SIG-M5 treated with dmso at 0.1 percent for 504 hours (cell line): Measurements from ENCODE around the gene SLC44A4.
"Not testable (repeated sequence)": the region's sequence is repeated elsewhere in the genome, so short reads cannot be mapped to it uniquely, and the experiment has no call there.

Source experiments
- DNase-seq: peaks from one replicate; lab custom pipeline; 2025; ENCODE audit not compliant: unreplicated experiment; lab: John Stamatoyannopoulos, UW

The SLC44A4 gene

DNA sequence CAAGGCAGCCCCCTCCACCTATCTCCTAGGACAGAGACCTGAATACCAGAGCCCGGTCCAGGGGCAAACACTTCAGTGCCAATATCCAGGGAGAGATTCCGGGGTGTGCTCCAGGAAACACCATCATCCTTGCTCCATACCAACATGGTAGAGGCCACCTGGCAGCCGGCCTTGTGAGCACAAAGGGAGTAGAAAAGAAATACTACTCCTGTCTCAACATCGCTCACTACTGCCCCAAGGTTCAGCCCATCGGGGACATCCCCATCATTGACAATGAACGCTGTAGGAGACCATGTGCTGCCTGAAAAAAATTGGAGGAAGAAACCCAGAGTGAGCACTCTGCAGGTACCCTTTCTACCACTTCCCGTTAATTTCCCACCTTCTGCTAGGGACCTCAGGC, 17.6 kb downstream of the SLC44A4 start:
- no peak for DNase-seq

DNA sequence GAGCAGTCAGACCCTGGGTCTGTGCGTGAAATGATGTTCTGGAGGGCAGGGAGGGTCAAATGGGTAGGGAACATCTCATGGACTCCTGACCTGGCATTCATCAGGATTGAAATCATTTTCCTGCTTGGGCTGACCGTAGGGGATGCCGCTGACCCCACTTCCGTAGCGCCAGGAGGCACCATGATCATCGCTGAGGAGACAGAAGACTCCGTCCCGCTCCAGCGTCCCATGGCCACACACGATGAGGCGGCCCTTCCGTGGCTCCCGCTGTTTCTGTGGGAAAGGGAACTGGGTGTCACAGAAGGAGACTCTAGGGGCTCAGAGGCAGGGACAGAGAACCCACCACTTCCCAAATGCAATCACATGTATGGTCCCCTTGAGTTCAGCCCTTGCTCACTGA, 18.4 kb downstream of the SLC44A4 start:
- no peak for DNase-seq

DNA sequence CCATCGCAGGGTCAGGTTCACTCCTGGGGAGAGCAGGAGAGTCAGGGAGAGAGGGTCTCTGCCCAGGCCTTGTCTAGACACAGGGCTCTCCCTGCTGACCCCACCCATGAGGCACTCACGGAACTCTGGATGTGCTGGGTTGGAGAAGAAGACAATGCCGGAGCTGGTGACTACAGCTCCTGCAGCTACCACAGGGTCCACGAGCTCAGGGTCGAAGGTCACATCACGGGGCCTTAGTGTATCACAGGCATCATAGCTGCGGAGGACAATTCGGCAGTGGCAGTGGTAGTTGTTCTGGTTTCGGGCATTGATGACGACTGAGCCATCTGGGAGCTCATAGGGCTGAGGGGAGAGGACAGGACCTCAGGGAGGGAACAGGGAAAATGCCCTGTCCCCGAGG, 18.9 kb downstream of the SLC44A4 start:
- DNase-seq = no peak

DNA sequence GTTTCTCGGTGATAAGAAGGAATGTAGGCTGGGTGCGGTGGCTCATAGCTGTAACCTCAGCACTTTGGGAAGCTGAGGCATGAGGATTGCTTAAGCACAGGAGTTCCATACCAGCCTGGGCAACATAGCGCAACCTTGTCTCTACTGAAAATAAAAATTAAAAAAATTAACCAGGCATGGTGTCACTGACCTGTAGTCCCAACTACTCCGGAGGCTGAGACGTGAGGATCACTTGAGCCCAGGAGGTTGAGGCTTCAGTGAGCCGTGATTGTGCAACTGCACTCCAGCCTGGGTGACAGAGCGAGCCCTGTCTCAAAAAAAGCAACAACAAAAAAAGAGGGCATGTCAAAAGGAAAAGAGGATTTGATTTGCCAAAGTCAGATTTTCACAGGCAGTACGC, 20.1 kb downstream of the SLC44A4 start:
- no peak for DNase-seq

DNA sequence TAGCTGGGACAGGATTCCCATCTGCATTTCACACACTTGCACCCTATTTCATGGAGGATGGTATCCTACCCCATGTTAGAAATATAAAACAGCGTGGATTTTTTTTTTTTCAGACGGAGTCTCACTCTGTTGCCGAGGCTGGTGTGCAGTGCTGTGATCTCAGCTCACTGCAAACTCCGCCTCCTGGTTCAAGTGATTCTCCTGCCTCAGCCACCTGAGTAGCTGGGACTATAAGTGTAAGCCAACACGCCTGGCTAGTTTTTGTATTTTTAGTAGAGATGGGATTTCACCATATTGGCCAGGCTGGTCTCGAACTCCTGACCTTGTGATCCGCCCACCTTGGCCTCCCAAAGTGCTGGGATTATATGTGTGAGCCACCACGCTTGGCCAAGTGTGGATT, 21.0 kb downstream of the SLC44A4 start:
- DNase-seq = not testable (repeated sequence)

DNA sequence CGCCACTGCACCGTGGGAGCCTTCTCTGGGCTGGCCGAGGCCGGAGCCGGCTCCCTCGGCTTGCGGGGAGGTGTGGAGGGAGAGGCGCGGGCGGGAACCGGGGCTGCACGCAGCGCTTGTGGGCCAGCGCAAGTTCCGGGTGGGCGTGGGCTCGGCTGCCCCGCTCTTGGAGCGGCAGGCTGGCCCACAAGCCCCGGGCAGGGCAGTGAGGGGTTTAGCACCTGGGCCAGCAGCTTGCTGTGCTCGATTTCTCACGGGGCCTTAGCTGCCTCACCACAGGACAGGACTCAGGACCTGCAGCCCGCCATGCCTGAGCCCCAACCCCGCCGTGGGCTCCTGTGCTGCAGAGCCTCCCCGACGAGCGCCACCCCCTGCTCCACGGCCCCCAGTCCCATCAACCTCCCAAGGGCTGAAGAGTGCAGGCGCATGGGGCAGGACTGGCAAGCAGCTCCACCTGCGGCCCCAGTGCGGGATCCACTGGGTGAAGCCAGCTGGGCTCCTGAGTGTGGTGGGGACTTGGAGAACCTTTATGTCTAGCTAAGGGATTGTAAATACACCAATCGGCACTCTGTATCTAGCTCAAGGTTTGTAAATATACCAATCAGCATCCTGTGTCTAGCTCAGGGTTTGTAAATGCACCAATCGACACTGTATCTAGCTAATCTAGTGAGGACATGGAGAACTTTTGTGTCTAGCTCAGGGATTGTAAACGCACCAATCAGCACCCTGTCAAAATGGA, 26.6 kb downstream of the SLC44A4 start:
- DNase-seq = not testable (repeated sequence)

DNA sequence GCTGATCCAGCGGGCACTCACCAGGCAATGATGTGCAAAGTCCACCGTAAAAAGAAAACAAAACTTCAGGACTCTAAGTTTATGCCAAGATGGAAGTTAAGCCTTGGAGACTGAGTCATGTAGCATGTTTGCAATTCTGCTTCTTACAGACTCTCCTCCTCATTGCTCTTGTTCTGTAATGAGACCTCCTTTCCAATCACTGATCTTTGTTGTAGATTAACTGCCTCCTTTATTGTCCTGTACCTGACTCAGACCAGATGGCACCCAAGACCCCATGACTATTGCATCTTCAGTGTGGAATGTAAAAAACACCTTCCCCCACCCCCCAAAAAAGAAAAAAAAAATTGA, 27.3 kb downstream of the SLC44A4 start:
- no peak for DNase-seq

DNA sequence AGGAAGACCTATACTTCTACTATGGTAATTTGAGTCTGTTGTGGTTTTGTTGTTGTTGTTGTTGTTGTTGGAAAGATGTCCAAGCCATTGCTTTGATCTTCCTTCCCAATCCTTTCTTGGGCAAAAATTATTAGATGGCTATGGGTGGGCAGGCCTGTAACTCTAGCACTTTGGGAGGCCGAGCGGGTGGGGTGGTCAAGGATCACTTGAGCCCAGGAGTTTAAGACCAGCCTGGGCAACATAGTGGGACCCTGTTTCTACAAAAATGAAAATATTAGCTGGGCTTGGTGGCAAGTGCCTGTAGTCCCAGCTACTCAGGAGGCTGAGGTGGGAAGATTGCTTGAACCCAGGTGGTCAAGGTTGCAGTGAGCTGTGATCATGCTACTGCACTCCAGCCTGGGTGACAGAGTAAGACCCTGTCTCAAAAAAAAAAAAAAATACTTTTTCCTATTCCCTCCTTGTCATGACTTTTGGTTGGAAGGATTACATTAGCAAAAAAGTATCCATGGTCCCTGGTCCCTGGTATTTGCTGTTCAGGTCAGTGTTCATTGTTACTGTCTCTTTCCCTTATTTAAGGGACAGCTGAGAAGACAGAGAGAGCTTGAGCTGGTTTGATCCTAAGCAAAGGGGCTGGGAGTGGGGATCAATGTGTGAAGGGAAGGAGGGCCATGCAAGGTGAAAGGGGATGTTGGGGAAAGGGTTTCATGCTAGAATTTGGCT, 27.9 kb downstream of the SLC44A4 start:
- no peak for DNase-seq

DNA sequence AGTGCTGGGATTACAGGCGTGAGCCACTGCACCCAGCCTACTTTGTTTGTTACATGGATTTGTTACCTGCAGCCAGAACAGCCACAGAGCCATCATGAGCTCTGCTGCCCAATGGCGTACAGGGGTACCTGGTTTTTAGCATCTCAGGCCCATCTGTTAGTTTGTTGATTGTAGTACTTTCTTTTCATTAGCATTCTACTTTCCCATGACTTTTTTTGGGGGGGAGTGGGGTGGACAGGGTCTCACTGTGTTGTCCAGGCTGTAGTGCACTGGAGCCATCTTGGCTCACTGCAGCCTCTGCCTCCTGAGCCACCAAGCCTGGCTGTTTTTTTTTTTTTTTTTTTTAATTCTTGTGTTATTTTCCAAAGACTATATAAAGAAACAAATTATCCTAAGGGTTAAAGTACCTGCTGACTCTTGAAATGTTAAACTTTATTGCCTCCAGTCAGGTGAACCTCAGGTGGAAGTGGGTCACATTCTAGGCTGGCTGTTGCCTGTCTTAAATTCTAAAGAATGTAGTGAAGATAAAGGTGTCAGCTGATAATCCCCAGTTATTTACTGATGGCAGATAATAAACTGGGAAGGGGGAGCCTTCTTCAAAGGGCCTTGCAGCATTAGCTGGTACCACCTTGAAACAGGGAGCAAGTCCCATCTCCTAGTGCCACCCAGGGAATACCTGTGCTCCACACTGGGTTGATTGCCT, 31.4 kb downstream of the SLC44A4 start:
- DNase-seq = no peak

DNA sequence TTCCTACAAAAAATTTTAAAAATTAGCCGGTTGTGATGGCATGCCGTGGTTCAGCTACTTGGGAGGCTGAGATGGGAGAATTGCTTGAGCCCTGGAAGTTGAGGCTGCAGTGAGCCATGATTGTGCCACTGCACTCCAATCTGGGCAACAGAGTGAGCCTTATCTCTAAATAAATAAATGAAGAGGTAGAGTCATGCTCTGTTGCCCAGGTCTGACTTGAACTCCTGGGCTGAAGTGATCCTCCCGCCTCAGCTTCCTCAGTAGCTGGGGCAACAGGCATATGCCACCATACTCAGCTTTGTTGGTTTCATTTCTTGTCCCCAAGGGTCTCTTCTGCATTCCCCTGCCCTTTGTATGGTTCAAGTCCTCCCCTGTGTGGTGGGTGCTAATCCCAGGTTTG, 34.3 kb downstream of the SLC44A4 start:
- DNase-seq = no peak

DNA sequence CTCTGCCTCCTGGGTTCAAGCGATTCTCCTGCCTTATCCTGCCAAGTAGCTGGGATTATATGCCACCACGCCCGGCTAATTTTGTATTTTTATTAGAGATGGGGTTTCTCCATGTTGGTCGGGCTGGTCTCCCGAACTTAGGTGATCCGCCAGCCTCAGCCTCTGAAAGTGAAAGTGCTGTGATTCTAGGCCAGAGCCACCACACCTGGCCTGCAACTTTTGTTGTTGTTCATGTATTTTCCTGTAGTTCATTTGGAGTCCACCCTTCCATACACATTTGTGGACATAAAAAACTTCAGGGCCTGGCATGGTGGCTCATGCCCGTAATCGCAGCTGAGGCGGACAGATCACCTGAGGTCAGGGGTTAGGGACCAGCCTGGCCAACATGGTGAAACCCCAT, 36.7 kb downstream of the SLC44A4 start:
- DNase-seq = no peak

DNA sequence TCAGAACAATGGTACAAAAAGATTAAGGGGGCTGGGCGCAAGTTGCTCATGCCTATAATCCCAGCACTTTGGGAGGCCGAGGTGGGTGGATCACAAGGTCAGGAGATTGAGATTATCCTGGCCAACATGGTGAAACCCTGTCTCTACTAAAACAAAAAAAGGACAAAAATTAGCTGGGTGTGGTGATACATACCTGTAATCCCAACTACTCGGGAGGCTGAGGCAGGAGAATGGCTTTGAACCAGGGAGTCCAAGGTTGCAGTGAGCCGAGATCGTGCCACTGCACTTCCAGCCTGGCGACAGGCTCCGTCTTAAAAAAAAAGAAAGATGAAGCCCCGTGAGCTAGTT, 39.0 kb downstream of the SLC44A4 start:
- DNase-seq = not testable (repeated sequence)

DNA sequence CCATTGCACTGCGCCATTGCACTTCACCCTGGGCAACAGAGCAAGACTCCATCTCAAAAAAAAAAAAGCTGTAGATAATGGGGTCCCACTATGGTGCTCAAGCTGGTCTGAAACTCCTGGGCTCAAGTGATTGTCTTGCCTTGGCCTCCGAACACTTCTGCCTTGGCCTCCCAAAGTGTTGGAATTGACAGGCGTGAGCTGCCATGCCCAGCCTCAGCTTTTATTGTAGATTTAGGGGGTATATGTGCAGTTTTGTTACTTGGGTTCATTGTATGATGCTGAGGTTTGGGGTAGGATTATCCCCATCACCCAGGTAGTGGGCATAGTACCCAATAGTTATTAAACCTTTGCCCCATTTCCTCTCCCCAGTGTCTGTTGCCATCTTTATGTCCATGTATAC, 39.8 kb downstream of the SLC44A4 start:
- no peak for DNase-seq

DNA sequence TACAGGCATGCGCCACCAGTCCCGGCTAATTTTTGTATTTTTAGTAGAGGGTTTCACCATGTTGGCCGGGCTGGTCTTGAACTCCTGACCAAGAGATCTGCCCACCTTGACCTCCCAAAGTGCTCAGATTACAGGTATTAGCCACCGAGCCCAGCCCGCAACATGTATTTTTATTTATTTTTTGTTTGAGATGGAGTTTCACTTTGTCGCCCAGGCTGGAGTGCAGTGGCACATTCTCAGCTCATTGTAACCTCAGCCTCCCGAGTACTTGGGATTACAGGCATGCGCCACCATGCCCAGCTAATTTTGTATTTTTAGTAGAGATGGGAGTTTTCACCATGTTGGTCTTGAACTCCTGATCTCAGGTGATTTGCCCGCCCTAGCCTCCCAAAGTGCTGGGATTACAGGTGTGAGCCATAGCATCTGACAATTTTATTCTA, 40.7 kb downstream of the SLC44A4 start:
- not testable (repeated sequence) for DNase-seq

DNA sequence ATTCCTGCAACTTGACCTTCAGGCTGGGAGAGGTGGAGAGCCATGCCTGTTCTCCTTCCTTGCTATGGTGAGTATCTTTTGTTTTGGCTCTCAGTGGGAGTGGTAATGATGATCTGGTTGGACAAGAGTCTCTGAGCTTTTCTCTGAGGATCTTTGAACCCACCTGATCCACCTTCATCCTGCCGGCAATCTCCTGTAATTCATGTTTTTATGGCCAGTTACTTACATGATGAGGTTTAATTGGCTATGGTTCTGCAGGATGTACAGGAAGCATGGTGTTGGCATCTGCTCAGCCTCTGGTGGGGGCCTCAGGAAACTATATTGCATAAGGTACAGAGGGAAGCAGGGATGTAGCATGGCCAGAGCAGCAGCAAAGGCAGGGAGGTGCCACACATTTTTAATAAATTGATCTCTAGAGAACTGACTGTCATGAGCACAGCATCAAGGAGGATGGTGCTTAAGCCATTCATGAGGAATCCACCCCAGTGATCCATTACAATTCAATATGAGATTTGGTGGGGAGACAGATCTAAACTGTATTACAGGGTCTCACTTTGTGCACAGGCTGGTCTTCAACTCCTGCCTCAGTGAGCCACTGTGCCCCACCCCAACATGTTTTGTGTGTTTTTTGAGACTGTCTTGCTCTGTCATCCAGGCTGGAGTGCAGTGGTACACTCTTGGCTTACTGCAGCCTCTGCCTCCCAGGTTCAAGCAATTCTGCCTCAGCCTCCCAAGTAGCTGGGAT, 41.3 kb downstream of the SLC44A4 start:
- DNase-seq = peak; percentile 31

DNA sequence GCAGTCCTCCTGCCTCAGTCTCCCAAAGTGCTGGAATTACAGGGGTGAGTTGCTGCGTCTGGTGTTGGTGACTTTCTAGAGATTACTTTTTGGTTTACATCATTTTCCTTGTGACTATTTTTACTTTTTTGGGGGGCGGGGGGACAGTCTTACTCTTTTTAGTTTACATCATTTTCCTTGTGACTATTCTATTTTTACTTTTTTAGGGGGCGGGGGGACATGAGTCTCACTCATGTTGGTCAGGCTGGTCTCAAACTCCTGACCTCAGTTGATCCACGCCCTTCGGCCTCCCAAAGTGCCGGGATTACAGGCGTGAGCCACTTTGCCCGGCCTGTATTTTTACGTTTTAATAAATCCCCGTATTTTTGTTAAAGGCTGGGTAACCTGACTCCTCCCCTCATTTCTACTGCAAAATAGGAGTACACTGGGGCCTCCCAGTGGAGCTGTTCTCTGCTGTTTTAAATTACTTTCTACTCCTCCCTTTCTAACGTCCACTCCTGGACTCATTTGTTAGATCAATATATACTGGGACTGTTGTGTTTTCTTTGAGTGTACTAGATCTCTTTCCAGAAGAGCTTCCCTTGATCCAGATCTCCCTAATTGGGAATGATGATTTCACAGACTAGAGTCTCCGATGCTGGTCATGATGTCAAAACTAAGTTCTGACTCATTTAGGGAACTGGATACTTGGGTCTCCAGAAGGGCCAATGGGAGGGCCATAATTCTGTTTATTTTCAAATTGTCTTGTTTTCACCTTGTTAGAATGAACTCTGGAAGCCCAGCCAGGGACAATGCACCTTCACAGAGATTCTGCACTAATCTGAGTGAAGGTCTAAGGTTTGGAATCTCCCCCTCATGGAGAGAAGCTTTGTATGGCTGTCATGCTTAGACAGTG, 42.1 kb downstream of the SLC44A4 start:
- DNase-seq = peak; percentile 51

DNA sequence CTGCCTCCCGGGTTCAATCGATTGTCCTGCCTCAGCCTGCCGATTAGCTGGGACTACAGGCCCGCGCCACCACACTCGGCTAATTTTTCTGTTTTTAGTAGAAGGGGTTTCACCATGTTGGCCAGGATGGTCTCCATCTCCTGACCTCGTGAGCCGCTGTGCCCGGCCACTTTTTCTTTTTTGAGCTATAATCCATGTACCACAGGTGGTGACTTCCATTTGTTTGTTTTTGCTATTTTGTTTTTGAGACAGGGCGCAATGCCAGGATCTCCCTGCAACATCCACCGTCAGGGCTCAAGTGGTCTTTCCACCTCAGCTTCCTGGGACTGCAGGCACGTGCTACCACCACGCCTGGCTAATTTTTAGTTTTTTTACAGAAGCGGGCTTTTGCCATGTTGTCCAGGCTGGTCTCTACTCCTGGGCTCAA, 42.7 kb downstream of the SLC44A4 start:
- DNase-seq = no peak

DNA sequence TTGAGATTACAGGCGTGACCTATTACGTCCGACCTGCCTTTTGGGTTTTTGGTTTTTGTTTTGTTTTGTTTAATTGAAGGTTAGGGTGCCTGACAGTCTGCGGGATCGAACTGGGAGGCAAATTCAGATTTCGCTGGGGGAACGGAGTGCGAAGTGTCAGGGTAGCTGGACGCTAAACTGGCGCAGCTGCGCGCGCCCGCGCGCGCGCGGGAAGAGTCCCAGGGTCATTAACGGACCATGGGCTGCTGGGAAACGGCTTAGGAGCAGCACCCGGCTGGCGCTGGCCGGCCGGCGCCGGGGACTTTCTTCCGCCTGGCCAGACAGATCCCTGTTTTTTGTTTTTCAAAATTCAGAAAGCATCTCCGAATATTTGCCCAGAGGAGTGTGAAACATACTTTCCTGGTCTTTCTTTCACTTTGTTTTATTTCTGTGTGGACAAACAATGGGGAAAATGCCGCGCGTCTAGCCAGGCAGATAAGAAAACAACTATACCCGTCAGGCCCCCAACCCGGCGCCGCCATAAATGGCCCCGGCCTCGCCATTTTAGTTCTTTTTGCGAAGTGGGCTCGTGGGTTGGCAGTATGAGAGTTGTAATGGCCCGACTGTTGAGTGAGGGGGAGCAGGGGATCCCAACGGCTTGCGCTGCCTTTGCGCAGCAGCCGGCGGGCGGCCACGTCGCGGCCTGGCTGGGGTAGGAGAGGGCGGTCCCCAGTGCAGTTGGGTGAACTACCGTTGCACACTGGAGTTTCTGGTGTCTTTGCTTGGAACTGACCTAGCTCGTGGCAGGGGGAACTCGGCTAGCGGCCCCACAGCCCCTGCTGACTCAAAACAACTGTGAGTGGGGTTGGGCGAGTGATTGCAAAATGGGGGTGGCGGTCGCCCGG, 44.2 kb downstream of the SLC44A4 start:
- DNase-seq = peak; percentile 78
